T-cell (primary cell): ENCODE measurements around the gene FBXO24. TPM values are rescaled to one million over a fixed set of nuclear protein-coding genes. Genes with fewer than 3 reads are reported as not detected.
"Not testable (repeated sequence)": the region's sequence is repeated elsewhere in the genome, so short reads cannot be mapped to it uniquely, and the experiment has no call there.

Experiments used
- ATAC-seq, 4 experiments: fragments of 200-7000 bp in 3 of 4; fragments of 150-1000 bp in 1 of 4; cut with Tn5 transposase; replicated peaks in 1 of 4; 1 replicate in 3 of 4; 2 replicates in 1 of 4; pipeline ENCODE4 v1.10.0; 2021; ENCODE audit warnings: moderate library complexity in 3 of 4, mild to moderate bottlenecking in 2 of 4, moderate number of reproducible peaks in 1 of 4
- CTCF ChIA-PET, 2 donors: fragments of 300-600 bp; sonication (Branson Sonifier 250); formaldehyde crosslinking; loops; one replicate each; lab custom pipeline; 2022; ENCODE audit warnings: antibody characterized with exemption in 2 of 2; lab: Charles Lee
- POLR2A ChIA-PET, 2 donors: fragments of 300-600 bp; sonication (Branson Sonifier 250); formaldehyde crosslinking; loops; one replicate each; lab custom pipeline; 2022; ENCODE audit warnings: antibody characterized with exemption in 2 of 2; lab: Charles Lee
- DNase-seq, 35 experiments: peaks; one replicate each; pipeline versions ENCODE4 v3.0.0 to v3.0.0-alpha.2; 2013 to 2023
- H3K27ac ChIP-seq: one replicate; pipeline ENCODE4 v1.5.1; 2013; ENCODE audit warnings: low read length
- H3K27me3 ChIP-seq, 2 experiments: replicated peaks in 1 of 2; 1 replicate in 1 of 2; 2 replicates in 1 of 2; pipeline versions ENCODE4 v1.6.1 to v1.7.0; 2013; ENCODE audit warnings: low read length in 1 of 2, mixed read lengths in 1 of 2; ENCODE audit not compliant: control insufficient read depth in 2 of 2, insufficient read depth in 2 of 2; ENCODE audit errors: extremely low read depth in 1 of 2
- H3K36me3 ChIP-seq, 2 donors: 1 replicate in 1 of 2; 2 replicates in 1 of 2; pipeline versions ENCODE4 v1.6.1 to v1.7.0; 2013; ENCODE audit warnings: low read length in 1 of 2; ENCODE audit not compliant: control insufficient read depth in 2 of 2, insufficient read depth in 1 of 2; ENCODE audit errors: extremely low read depth in 1 of 2
- H3K4me1 ChIP-seq, 2 experiments: 1 replicate in 1 of 2; 2 replicates in 1 of 2; pipeline versions ENCODE4 v1.6.1 to v1.7.0; 2013; ENCODE audit warnings: low read length in 2 of 2, mixed read lengths in 1 of 2; ENCODE audit not compliant: insufficient read depth in 2 of 2, control insufficient read depth in 1 of 2; ENCODE audit errors: extremely low read depth in 1 of 2
- H3K4me3 ChIP-seq, 2 donors: 1 replicate in 1 of 2; 2 replicates in 1 of 2; pipeline versions ENCODE4 v1.5.1 to v1.7.0; 2013; ENCODE audit warnings: mild to moderate bottlenecking in 2 of 2, low read length in 1 of 2, moderate library complexity in 1 of 2; ENCODE audit not compliant: control insufficient read depth in 1 of 2; ENCODE audit errors: extremely low read depth in 1 of 2
- H3K9me3 ChIP-seq: 2 replicates; pipeline ENCODE4 v1.7.0; 2013
- H3K27ac Mint-ChIP-seq, 2 donors: one replicate each; pipeline ENCODE4 v1.8.0; 2020 to 2021; ENCODE audit warnings: mild to moderate bottlenecking in 2 of 2, mixed read lengths in 2 of 2
- H3K27me3 Mint-ChIP-seq, 2 donors: one replicate each; pipeline ENCODE4 v1.8.0; 2021 to 2022; ENCODE audit warnings: mixed read lengths in 2 of 2
- H3K36me3 Mint-ChIP-seq: one replicate; pipeline ENCODE4 v1.8.0; 2021; ENCODE audit warnings: mixed read lengths
- H3K4me1 Mint-ChIP-seq, 3 donors: one replicate each; pipeline ENCODE4 v1.8.0; 2020 to 2022; ENCODE audit warnings: mixed read lengths in 3 of 3, mild to moderate bottlenecking in 1 of 3
- H3K4me3 Mint-ChIP-seq, 3 donors: one replicate each; pipeline ENCODE4 v1.8.0; 2020 to 2022; ENCODE audit warnings: mild to moderate bottlenecking in 3 of 3, mixed read lengths in 3 of 3, moderate library complexity in 3 of 3
- H3K9me3 Mint-ChIP-seq, 3 donors: one replicate each; pipeline ENCODE4 v1.8.0; 2020 to 2022; ENCODE audit warnings: mixed read lengths in 3 of 3
- WGBS: methylation state at CpG from one replicate; pipeline ENCODE4 v1.1.5; 2013; ENCODE audit warnings: missing lambda C conversion rate; ENCODE audit not compliant: insufficient coverage; 5-methylcytosine and 5-hydroxymethylcytosine counted together
- total RNA-seq, 35 experiments: library from RNA in 6 of 35; stranded (reverse) in 6 of 35; fragments of 120-200 nt in 1 of 35; gene quantifications; one replicate each; pipeline versions ENCODE4 v1.2.1 to v1.2.4 and lab custom pipeline; 2013 to 2026

The FBXO24 gene, protein sequence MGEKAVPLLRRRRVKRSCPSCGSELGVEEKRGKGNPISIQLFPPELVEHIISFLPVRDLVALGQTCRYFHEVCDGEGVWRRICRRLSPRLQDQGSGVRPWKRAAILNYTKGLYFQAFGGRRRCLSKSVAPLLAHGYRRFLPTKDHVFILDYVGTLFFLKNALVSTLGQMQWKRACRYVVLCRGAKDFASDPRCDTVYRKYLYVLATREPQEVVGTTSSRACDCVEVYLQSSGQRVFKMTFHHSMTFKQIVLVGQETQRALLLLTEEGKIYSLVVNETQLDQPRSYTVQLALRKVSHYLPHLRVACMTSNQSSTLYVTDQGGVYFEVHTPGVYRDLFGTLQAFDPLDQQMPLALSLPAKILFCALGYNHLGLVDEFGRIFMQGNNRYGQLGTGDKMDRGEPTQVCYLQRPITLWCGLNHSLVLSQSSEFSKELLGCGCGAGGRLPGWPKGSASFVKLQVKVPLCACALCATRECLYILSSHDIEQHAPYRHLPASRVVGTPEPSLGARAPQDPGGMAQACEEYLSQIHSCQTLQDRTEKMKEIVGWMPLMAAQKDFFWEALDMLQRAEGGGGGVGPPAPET
- total RNA-seq (1 to 10 TPM in 3 of 5 donors, under 1 TPM in 2; 0.70 to 1.7 (median 1.3) TPM), total RNA-seq (lab: John Stamatoyannopoulos, UW) (0.04 to 2.8 (median 0.52) reads per million in 29 experiments)
- total RNA-seq (2013), result 0.41 TPM

DNA sequence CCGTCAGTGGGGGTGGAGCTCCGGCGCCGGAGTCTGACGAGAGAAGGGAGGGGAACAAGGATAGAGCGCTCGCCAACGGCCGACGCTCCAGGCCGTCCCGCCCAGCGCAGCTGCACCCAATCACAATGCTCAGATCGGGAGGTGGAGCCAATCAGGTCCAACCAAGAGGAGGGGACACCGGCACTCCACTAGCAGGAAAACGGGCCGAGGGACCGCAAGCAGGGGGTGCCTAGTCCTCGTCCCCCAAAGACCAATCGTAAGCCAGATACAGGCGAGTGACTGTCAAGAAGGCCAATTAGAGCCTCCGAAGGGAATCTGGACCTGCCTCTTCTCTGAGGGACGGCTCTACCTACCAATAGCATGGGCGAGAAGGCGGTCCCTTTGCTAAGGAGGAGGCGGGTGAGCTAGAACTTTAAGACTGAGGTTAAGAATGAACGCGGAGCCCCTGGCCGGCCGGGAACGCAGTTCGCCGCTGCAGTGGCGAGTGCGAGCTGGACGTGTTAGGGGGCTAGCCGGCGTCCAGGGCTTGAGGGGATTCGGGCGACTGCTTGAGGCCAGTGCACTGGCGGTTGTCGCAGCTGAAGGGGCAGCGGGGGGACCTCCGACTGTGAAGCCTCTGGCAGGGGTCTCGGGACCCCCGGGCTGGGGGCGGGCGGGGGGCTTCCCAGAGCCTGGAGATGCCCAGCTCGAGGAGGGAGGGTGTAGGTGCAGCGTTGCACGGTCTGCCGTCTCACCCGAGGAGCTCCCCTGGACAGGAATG is at the start of gene FBXO24:
TSS of gene FBXO24 (plus strand) at position 63 of the 760 bp plus-strand sequence. CDS start at position 361, 298 bp downstream.
- Histone ChIP-seq H3K36me3 (peaks cover 7 to 11% of the 10 kb centered on the region in 2 donors), H3K4me3 (peak within 1 kb of the TSS; percentile 73 to 94), H3K27me3 (peaks cover 0 to 15% of the 10 kb centered on the region in 2 experiments), H3K4me1 (peaks cover 18 to 49% of the 10 kb centered on the region in 2 experiments), H3K27ac (peak within 1 kb of the TSS; percentile 90), H3K9me3 (no peaks in the 10 kb centered on the region)
- CTCF ChIA-PET, result interaction anchor here in 1 of 2 donors (0.5 to 2.7 kb wide), 15 partner anchors 11 to 119 kb away, joined by 3 to 21 read pairs (median 3); partner anchors contain the start of genes MOSPD3, PCOLCE and POP7
- ATAC-seq, result peak; percentile 79 to 85 (median 81)
- H3K27me3 Mint-ChIP-seq, result peaks cover 0 to 2% of the 10 kb centered on the region in 2 donors
- H3K9me3 Mint-ChIP-seq, result no peaks in the 10 kb centered on the region
- under 1% methylated on average over 50 of the region's 53 CpGs for WGBS
- H3K4me1 Mint-ChIP-seq, result peaks cover 18 to 35% (median 32%) of the 10 kb centered on the region in 3 donors
- peak; percentile 98 to 100 (median 99) for DNase-seq
- peak within 1 kb of the TSS; percentile 95 to 97 for H3K27ac Mint-ChIP-seq
- POLR2A ChIA-PET, result interaction anchor here (1.0 to 1.1 kb wide), 2 partner anchors 26 to 36 kb away, joined by 6 to 9 read pairs; partner anchors contain the start of gene MOSPD3 (in 1 of the 2)
- H3K4me3 Mint-ChIP-seq, result peak within 1 kb of the TSS in 2 of 3 donors; percentile 96 to 97
- no peaks in the 10 kb centered on the region for H3K36me3 Mint-ChIP-seq

DNA sequence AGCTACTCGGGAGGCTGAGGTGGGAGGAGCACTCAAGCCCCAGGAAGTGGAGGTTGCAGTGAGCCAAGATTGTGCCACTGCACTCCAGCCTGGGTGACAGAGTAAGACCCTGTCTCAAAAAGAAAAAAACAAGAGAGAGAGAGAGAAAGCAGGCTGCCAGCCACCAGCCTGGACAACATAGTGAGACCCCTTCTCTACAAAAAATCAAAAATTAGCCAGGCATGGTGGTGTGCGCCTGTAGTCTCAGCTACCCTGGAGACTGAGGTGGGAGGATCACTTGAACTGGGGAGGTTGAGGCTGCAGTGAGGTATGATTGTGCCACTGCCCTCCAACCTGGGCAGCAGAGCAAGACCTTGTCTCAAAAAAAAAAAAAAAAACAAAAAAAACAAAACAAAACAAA is 49.4 kb upstream of the FBXO24 start:
- H3K27ac Mint-ChIP-seq, H3K36me3 ChIP-seq, H3K36me3 Mint-ChIP-seq, H3K9me3 Mint-ChIP-seq, H3K27ac ChIP-seq, H3K4me3 Mint-ChIP-seq, ATAC-seq, H3K27me3 Mint-ChIP-seq, POLR2A ChIA-PET, DNase-seq, H3K9me3 ChIP-seq, H3K4me3 ChIP-seq: not testable (repeated sequence)
- peaks cover 27 to 33% (median 29%) of the 10 kb centered on the region in 3 donors for H3K4me1 Mint-ChIP-seq
- CTCF ChIA-PET, result interaction anchor here in 1 of 2 donors (0.7 to 3.4 kb wide), 2 partner anchors 12 to 50 kb away, joined by 3 to 14 read pairs; partner anchors contain the start of gene FBXO24
- 57% methylated on average over 1 of the region's 2 CpGs for whole genome bisulfite sequencing
- H3K27me3 ChIP-seq, result peaks cover 0 to 12% of the 10 kb centered on the region in 2 experiments
- H3K4me1 ChIP-seq, result peaks cover 10 to 26% of the 10 kb centered on the region in 2 experiments

DNA sequence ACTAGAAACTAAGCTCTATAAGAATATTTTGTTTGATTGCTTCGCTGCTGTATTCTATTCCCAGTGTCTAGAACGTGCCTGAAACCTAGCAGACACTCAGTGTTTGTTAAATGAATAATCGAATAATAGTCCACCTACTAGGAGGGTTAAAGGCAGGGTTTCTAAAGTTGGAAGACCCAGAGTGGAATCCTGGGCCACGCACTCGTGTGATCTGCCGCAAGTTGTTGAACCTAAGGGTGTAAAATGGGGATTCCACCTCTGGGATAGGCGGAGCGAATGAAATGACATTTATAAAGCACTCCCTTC is 47.8 kb upstream of the FBXO24 start:
- Histone ChIP-seq H3K36me3 (no peaks in the 10 kb centered on the region), H3K27me3 (peaks cover 0 to 2% of the 10 kb centered on the region in 2 experiments), H3K9me3 (no peaks in the 10 kb centered on the region), H3K4me3 (peak overlapping the region; percentile 15 to 32), H3K27ac (peak overlapping the region; percentile 40), H3K4me1 (peaks cover 10 to 40% of the 10 kb centered on the region in 2 experiments)
- Mint-ChIP-seq H3K4me1 (peaks cover 42 to 49% (median 45%) of the 10 kb centered on the region in 3 donors), H3K4me3 (peak overlapping the region; percentile 96 to 99 (median 99)), H3K36me3 (no peaks in the 10 kb centered on the region), H3K27ac (peak overlapping the region; percentile 80 to 86), H3K27me3 (no peaks in the 10 kb centered on the region), H3K9me3 (no peaks in the 10 kb centered on the region)
- ChIA-PET CTCF (interaction anchor here (0.5 to 3.4 kb wide), 6 partner anchors 11 to 167 kb away, joined by 3 to 14 read pairs (median 5); partner anchors contain the start of genes NYAP1 (in 1 of the 2) and POP7 (in 1 of the 2)), POLR2A (no interaction called here)
- WGBS, result 3% methylated on average over 5 of the region's 8 CpGs
- ATAC-seq, result no peak
- DNase-seq, result no peak

DNA sequence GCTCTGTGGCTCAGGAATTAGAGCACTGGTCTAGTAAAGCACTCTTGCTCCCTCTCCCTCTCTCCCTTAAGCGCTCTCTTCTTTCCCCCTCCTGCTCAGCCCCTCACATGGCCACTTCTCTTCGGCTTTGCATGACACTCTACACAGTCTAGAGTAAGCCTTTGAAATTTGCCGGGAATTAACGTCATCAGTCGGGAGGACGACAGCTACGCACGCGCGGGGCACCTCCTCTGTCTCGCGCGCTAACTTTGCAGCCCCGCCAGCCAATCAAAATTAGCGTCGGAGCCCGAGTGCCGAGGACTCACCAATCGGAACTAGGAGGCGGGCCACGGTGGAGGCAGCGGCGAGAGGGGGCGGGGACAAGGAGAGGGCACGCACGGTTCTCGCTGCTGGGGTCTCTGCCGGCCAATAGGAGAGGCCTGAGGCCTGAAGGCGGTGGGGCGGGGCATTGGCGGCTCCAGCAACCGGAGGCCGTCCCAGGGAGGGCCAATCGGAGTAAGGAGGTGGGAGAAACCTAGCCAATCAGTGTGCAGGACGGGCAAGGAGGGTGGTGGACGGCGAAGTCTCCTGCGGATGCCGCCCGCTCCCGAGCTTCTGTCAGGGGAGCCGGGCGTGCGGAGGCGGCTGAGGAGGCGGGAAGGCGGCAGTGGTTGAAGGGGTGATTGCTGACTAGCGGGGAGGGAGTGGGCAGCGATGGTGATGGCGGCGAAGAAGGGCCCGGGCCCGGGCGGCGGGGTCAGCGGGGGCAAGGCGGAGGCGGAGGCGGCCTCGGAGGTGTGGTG is 47.3 kb upstream of the FBXO24 start, which contains the start of gene AGFG2:
TSS of gene AGFG2 (plus strand) at position 550 of the 782 bp plus-strand sequence. CDS start at position 694, 144 bp downstream.
- Histone ChIP-seq H3K9me3 (no peaks in the 10 kb centered on the region), H3K4me1 (peaks cover 13 to 46% of the 10 kb centered on the region in 2 experiments), H3K36me3 (no peaks in the 10 kb centered on the region), H3K27me3 (no peaks in the 10 kb centered on the region), H3K27ac (peak within 1 kb of the TSS; percentile 40), H3K4me3 (peak within 1 kb of the TSS; percentile 71 to 85)
- peak; percentile 93 to 97 (median 96) for ATAC-seq
- H3K27me3 Mint-ChIP-seq, result no peaks in the 10 kb centered on the region
- ChIA-PET POLR2A (interaction anchor here in 1 of 2 donors (0.6 kb wide), 1 partner anchor 340 kb away, joined by 3 read pairs; no protein-coding TSS in a partner anchor), CTCF (interaction anchor here (0.6 to 3.4 kb wide), 9 partner anchors 10 to 167 kb away, joined by 3 to 14 read pairs (median 4); partner anchors contain the start of genes NYAP1 (in 1 of the 2), POP7 (in 1 of the 2) and PPP1R35 (in 1 of the 2))
- DNase-seq, result peak; percentile 99 to 100 (median 100)
- under 1% methylated on average over 57 of the region's 60 CpGs for WGBS
- peaks cover 47 to 54% (median 50%) of the 10 kb centered on the region in 3 donors for H3K4me1 Mint-ChIP-seq
- H3K4me3 Mint-ChIP-seq, result peak within 1 kb of the TSS; percentile 96 to 99 (median 99)
- no peaks in the 10 kb centered on the region for H3K9me3 Mint-ChIP-seq
- peak within 1 kb of the TSS; percentile 83 to 93 for H3K27ac Mint-ChIP-seq
- no peaks in the 10 kb centered on the region for H3K36me3 Mint-ChIP-seq

DNA sequence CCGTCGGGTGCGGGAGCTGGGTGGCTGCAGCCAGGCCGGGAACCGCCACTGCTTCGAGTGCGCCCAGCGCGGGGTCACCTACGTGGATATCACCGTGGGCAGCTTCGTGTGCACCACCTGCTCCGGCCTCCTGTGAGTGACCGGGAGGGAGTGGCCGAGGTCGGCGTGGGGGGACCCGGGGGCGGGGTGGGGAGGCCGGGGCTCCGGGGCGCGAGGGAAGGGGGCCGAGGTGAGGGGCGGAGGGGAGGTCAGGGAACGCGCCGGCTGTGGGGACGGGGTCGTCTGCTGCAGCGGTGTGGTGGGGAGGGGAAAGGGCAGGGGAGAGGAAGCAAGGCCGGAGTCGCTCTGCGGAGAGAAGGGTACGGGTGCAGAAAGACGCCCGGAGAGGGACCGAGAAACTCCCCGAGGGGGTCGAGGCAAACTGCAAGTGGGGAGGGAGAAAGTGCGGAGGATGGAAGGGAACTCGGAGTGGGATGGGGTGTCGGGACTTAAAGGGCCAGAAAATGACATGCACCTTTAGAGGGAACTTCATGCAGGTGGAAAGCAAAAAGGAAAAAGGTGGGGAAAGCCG is 46.6 kb upstream of the FBXO24 start:
- H3K4me3 Mint-ChIP-seq, result peak overlapping the region; percentile 96 to 99 (median 99)
- WGBS, result under 1% methylated on average over 32 of the region's 44 CpGs
- H3K36me3 ChIP-seq, result no peaks in the 10 kb centered on the region
- peaks cover 54 to 61% (median 57%) of the 10 kb centered on the region in 3 donors for H3K4me1 Mint-ChIP-seq
- H3K4me3 ChIP-seq, result peak overlapping the region; percentile 71 to 85
- H3K27me3 Mint-ChIP-seq, result no peaks in the 10 kb centered on the region
- no peak overlapping the region for H3K27ac ChIP-seq
- ChIA-PET POLR2A (interaction anchor here in 1 of 2 donors (0.6 kb wide), 1 partner anchor 339 kb away, joined by 3 read pairs; no protein-coding TSS in a partner anchor), CTCF (interaction anchor here (0.6 to 3.4 kb wide), 7 partner anchors 10 to 71 kb away, joined by 3 to 14 read pairs (median 6); partner anchors contain the start of gene NYAP1 (in 1 of the 2))
- ATAC-seq (no peak), DNase-seq (peak in 1 of 35 experiments; percentile 24)
- H3K4me1 ChIP-seq, result peaks cover 20 to 53% of the 10 kb centered on the region in 2 experiments
- H3K27me3 ChIP-seq, result no peaks in the 10 kb centered on the region
- H3K36me3 Mint-ChIP-seq, result no peaks in the 10 kb centered on the region
- no peaks in the 10 kb centered on the region for H3K9me3 Mint-ChIP-seq
- H3K9me3 ChIP-seq, result no peaks in the 10 kb centered on the region
- peak overlapping the region; percentile 83 to 93 for H3K27ac Mint-ChIP-seq
